ENCODE data around the gene IBTK.
"Not testable (repeated sequence)": the region's sequence is repeated elsewhere in the genome, so short reads cannot be mapped to it uniquely, and the experiment has no call there.

IBTK gene

DNA sequence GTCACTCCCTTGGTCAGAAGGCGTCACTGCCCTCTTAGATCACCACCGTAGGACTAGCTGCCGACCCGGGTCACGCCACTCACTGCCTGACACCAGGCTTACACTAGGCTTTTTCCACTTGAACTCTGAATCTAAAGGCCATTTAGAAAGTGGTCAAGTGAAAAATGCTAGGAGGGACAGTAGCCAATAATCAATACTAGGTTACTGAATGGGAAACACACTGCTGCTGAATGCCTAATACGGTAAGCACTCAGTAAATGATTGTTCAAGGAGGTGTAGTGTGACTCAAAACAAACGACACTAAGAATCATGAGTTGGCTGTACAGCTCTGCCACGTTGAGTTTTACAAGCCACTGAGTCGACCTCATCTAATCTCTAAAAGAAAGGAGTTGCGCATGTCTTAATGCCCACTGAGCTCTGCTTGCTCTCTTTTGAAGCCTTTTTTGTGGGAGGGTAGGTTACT is 760 bp upstream of the IBTK start:
- no peak for DNase-seq (ENCODE audit: low read depth, low spot score)

DNA sequence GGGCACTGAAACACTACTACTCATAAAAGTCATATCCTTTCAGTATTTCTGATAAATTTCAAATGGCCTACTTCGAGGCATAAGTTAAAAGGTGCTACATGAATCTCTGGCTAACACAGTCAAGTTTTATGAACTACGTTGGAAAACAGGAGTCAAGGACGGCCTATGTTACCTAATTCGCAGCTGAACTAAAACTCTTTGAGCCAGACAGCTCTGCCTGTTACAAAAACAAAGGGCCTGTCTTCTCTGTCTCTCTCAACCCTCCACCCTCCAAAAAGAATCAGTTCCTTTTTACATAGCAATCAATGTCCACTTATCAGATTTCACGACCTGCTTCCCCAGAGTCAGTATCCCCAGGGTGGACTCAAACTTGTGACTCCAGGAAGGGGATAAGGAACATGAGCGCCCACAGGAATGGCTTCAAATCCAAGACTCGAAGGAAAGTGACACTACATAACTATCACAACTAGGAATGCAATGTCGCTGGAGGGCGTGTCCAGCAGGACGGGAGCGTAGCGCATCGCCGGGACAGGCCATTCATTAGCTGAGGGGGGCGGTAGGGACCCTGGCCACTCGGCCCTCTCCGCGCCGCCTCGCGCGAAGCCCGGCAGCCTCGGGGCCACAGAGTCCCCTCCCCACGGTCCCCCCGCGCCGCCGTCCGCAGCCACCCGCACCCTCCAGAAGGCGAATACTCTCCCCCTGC is 591 bp downstream of the IBTK start:
- DNase-seq (ENCODE audit: low read depth, low spot score): no peak

DNA sequence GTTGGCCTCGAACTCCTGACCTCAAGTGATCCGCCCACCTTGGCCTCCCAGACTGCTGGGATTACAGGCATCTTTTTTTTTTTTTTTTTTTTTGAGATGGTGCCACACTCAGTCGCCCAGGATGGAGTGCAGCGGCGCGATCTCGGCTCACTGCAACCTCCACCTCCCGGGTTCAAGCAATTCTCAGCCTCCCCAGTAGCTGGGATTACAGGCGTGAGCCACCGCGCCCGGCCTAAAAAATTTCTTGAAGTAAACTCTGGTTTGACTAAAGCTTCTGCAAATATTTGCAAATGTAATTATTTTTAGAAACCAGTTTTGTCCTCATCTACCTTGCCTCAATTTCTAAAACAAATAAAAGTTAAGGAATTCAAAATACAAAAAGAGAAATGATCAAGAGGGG is 1.2 kb downstream of the IBTK start:
- no peak for DNase-seq (ENCODE audit: low read depth, low spot score)

DNA sequence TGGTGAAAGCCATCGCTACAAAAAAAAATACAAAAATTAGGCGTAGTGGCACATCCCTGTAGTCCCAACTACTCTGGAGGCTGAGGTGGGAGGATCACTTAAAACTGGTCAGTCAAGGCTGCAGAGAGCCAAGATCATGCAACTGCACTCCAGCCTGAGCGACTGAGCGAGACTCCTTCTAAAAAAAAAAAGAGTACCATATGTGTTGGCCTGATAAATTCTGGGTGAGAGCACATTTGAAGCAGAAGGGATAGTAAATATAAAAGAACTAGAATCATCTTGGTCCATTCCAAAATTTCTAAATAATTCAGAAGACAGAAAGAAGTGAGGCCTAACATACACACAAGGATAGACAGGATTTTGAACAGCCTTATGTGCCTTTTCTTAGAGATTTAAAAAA is 2.2 kb downstream of the IBTK start:
- DNase-seq (ENCODE audit: low read depth, low spot score): no peak

DNA sequence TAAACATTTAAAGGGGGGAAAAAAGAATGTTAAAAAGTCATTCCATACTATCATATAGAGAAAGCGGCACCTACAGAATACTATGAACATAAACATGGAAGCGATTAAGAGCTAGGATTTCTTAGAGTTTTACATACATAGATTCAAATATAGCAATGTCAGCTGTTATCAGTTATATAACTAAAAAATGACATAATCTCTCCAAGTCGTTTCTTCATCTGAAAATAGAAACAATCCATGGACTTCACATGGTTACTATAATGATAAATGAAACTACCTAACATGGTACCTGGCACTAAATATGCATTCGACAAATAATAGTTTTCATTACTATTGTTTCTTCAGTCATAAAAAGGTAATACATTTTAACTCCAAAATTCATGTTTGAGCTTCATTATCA is 3.7 kb downstream of the IBTK start:
- no peak for DNase-seq (ENCODE audit: low read depth, low spot score)

DNA sequence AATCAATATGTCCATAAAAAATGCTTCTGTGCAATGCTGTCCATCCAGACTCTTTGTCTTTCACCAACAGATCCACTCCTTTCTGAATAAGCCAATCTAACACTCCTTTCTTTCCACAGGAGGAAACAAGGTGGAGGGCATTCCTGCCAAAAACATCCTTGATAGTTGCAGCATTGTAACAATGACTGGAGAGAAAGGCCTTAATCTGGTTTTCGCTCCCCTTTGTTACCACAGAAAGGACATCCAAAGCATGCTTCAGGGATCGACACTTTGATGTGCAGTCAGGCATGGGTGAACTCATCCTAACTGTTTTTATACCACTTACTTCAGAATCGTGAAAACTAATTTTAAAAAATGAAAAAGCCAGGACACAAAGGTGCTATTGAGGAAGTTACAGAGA is 7.4 kb downstream of the IBTK start:
- DNase-seq (ENCODE audit: low read depth, low spot score): no peak

DNA sequence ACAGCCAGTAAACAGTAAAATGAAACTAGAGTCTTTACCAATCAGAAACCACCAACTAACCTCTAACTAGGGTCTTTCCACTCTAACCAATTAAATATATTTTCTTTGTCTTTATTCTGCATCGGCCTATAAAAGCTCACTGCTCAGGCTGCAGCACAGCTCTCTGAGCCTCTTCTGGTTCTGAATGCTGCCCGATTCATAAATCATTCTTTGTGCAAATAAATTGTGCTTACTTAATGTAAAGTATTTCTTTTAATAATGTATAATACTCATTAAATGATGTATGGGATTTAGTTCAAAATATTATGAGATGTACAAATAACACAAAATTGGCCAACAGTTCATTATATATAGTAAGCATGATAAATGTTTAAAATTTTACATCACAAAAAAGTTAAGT is 7.9 kb downstream of the IBTK start:
- DNase-seq (ENCODE audit: low read depth, low spot score): no peak

DNA sequence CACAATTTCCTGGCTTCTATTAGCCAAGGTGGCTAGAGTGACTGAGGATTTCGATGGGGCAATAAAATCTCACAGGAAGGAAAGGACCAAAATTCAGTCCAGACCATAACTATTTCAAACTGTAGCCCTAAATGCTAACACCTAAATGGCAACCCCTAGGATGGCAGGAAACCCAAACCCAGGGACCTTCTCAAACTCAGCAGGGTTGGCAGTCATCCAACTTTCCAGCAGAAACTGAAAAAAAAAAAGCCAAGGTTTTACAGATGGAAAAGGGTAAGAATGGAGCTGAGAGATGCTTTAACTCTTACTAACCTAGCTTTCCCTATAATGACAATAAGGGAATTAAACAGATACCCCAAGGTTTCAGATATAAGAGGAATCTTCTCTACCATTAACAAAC is 10.5 kb downstream of the IBTK start:
- no peak for DNase-seq (ENCODE audit: low read depth, low spot score)

DNA sequence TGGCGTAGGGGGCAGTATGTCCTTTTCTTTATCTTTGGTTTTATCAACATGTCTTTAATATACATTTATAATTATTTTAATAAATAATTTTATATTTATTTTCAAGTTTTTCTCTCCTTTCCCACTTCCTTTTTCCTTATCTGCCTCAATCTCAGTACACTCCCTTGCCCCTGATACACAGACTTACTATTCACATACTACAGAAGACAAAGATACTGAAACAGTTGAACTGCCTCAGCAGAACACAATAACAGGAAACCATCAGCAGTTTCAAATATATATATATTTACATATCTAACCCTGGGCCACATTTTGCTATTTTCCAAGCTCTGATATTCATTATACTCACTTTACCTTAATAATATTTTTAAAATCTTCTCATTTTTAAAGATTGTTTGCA is 19.8 kb downstream of the IBTK start:
- DNase-seq (ENCODE audit: low read depth, low spot score): no peak

DNA sequence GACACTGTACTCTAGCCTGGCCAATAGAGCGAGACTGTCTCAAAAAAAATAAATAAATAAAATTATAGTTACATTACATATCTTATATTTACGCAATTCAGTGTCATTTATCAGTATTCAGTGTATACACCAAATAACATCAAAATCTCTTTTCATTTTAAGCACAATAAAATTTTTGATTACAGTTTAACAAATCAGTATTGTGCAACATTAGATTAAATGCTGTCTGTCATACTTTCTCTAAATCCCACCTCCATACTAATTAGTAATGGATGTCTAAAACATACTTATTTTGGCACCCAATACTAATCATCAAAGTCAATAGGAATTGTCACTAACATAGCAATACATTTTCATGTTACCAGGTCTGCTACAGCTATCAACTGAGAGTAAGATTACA is 27.4 kb downstream of the IBTK start:
- DNase-seq (ENCODE audit: low read depth, low spot score): no peak

DNA sequence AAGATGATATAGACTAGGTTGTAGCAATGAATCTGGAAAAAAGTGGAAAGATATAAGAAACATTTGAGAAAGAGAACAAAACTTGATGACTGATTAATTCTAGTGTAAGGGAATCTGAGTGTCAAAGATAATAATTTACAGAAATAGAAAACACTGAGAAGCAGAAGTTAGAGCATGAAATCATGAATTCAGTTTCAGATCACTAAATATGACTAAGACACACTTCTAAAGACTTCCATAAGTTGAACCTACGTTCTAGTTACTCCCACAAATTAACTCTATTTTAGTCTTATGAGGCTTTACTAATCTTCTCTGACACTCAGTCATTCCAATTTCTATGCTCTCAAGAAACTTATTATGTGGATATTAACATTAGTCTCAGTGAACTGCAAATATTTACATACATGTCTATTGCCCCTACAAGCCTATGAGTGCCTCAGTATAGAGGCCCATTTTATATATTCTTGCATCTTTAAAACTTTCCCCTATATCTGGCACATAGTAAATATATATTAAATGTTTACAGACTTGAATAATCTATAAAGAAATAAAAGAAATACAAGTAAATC is 30.4 kb downstream of the IBTK start:
- DNase-seq (ENCODE audit: low read depth, low spot score): no peak

DNA sequence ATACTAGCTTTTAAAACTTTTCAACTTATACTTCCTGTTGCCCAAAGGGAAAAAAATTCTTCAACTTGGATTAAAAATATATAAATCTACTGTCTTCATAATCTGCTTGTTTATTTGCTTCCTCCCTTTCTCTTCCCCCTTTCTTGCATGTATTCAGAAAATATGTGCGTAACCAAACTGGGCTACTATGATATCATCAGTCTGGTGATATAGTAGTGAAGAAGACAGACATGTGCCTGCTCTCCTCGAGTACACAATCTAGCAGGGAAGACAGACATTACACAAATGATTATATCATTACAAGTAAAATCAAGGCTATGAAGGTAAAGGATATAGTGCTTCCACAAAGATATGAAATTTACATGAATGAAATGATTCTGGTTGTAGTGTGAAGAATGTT is 31.0 kb downstream of the IBTK start:
- no peak for DNase-seq (ENCODE audit: low read depth, low spot score)

DNA sequence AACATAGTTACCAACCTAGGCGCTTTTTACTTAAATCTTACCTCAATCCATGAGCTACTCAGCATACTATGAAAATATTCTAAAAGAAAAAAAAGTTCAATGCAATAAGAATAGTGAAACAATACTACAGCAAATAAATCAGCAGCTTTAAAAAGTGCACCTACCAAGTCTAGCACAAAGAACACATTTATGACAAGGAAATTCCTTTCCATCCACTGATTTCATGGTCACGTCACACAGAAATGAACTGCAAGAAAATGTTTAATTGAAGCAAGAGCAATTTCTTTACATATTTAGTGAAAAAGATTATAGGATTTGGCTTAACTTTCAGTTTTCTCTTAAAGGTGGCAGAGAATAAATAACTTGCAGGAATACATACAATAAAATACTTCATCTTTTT is 36.2 kb downstream of the IBTK start:
- DNase-seq (ENCODE audit: low read depth, low spot score): no peak

DNA sequence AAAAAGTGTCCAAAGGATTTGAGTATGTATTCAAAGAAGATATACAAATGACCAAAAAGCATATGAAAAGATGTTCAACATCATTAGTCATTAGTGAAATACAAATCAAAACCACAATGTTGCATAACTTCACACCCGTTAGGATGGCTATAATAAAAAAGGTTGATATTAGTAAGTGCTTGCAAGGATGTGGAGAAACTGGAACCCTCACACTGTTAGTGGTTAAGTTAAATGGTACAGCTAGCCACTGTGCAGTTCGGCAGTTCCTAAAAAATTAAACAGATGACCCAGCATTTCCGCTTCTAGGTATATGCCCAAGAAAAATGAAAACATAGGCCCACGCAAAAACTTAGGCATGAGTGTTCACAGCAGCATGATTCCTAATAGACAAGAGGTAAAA is 38.6 kb downstream of the IBTK start:
- DNase-seq (ENCODE audit: low read depth, low spot score): no peak

DNA sequence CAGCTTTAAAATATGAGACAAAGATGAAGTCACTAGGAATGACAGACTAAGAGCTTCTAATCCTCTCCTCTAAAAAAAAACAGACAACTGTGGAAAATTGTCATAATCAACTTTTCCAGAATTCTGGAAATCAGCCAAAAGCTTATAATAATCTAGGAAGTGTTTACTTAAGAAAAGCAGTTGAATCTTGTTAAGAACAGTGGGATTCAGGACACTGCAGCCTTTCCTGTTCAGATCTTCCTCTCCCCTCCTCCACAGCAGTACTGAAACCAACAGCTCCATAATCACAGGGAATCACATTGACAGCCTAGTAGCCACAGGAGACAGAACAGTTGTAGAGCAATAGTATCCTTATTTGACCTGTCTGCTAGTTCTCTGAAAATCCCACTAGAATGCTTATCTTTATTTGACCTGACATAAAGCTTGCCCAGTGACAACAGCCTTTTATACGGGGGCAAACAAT is 41.6 kb downstream of the IBTK start:
- DNase-seq (ENCODE audit: low read depth, low spot score): peak; percentile 36

DNA sequence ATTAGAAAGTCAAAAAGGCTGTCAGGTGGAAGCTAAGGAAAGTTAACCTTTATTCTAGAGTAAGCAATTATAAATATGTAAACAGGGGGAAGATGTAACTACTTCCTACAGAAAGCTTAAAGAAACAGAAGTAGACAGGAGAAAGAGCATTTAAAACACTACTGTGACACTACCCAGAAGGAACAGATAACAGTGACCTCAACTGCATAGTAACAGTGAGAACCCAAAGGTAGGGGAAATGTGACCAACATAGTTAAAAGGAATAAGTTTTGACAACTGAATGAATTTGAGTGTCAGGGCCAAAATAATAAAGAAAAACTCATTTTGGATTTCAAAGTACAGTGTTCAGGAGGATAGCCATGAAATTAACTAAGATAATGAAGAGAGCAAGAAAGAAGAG is 43.5 kb downstream of the IBTK start:
- no peak for DNase-seq (ENCODE audit: low read depth, low spot score)

DNA sequence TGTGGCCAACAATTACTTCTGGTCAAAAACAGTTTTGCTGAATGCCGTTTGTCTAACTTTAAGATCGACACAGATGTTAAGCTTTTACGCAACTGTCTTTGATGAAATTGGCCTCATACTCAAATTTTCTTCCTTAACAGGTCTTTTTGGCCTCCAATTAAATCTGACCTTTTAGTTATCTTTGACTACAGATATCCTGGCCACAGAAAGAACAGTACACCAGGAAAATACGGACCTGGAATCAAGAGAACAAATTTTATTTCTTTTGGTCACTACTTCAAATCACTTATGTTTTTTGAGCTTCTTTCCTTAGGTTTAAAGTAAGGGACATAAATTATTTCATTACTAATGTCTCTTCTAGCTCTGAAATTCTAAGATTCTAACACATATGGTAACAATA is 49.8 kb downstream of the IBTK start:
- no peak for DNase-seq (ENCODE audit: low read depth, low spot score)

DNA sequence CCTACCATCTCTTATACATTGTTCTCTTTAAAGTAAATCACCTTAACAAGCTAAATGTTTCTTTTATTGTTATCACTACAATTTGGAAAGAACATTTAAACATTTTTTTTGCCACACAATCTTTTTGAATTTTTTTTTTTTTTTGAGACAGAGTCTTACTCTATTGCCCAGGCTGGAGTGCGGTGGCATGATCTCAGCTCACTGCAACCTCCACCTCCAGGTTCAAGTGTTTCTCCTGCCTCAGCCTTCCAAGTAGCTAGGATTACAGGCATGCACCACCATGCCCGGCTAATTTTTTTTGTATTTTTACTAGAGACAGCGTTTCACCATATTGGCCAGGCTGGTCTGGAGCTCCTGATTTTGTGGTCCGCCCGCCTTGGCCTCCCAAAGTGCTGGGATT is 50.3 kb downstream of the IBTK start:
- DNase-seq (ENCODE audit: low read depth, low spot score): not testable (repeated sequence)

DNA sequence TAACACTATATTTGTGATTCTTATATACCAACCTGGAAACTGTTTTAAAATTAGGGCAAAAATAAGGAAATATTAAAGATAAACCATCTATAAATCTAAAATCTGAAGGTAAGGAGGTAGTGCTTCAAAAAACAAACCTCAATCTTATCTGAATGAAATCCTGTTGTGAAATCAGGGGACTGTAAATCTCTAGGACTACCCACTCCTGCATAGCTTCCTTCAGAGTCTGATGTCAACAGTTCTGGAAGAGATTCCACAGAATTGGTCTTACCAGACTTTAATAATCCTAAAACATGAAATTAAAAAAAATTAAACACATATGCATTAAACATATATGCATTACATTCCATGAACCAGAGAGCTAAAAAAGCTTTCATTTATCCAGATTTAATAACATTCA is 51.4 kb downstream of the IBTK start:
- no peak for DNase-seq (ENCODE audit: low read depth, low spot score)

DNA sequence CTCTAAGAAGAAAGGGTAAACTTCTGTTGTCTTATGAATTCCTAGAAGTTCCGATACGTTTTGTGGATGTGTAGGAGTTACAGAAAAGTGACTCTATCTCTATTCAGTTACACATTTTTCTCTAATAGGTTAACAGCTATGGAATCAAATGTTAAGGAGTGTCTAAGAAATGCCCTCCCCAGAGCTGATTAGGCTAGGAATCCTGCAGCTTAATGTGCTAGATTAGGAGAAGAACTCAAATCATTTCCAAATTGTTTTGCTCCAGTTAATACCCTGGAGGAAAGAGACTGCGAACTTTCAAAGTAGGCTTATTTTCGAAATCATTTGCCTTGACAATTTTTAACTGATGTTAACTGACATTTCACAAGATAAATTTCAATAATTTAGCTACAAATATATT is 51.9 kb downstream of the IBTK start:
- no peak for DNase-seq (ENCODE audit: low read depth, low spot score)

DNA sequence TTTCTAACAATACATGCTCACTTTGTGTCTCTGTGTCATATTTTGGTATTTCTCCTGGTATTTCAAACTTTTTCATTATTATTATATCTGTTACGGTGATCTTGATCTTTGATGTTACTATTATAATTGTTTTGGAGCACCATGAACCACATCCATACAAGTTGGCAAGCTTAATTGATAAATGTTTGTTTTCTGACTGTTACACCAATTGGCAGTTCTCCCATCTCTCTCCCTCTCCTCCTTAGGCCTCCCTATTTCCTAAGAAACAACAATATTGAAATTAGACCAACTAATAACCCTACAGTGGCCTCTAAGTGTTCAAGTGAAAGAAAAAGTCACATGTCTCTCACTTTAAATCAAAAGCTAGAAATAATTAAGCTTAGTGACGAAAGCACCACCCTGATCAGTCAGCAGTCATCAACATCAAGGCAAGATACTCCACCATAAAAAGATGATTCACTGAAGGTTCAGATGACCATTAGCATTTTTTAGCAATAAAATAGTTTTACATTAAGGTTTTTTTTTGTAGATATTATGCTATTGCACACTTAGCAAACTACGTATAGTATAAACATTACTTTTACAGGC is 61.5 kb downstream of the IBTK start:
- no peak for DNase-seq (ENCODE audit: low read depth, low spot score)

DNA sequence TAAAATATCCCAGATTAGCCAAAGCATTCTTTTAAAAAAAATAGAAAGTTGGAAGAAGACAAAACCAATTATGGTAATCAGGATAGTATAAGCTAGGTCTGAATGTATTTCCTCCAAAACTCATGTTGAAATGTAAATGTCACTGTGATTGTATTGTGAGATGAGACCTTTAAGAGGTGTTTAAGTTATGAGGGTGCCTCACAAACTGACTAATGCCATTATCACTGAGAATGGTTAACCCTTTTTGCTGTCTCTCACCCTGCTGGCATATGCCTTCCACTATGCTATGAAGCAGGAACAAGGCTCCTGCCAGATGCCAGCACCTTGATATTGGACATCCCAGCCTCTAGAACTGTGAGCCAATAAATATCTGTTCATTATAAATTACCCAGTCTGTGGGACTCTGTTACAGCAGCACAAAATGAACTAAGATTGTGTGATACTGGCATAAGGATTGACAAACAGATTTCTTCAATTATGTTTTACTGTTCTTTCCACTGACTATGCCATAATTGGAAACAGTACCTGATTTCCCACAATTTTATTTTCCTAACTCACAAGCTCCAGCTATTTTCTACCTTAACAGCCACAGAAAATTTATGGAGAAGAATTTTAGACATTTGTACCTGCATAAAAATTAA is 63.8 kb downstream of the IBTK start:
- no peak for DNase-seq (ENCODE audit: low read depth, low spot score)

DNA sequence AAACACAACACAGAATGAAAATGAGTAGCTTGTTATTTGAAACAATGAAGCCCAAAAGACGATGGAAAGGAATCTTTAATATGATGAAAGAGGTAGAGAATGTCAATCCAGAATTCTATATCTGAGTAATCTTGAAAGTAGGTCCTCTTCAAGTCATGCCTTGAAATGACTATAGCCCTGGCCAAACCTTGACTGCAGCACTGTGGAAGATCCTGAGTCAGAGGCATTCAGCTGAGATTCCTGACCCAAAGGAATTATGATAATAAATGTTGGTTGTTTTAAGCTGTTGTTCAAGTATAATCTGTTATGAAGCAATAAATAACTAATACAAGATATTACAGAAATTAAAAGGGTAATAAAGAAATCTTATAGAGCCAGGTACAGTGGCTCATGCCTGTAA is 64.8 kb downstream of the IBTK start:
- no peak for DNase-seq (ENCODE audit: low read depth, low spot score)

Data from smooth muscle cell of the brain vasculature (primary cell).